AG04450 (cell line): ENCODE results near the gene SFT2D3. TPM values are rescaled to one million over a fixed set of nuclear protein-coding genes. Genes with fewer than 3 reads are reported as not detected.

Experiments
- CTCF ChIA-PET: fragments of 300-600, 350-600 bp; formaldehyde crosslinking; extraction: SDS; loops from one replicate; lab custom pipeline; 2022; ENCODE audit warnings: antibody characterized with exemption, inconsistent platforms; lab: Charles Lee
- POLR2A ChIA-PET: fragments of 350-600 bp; formaldehyde crosslinking; extraction: SDS; loops from one replicate; lab custom pipeline; 2021; ENCODE audit warnings: antibody characterized with exemption, inconsistent platforms; lab: Yijun Ruan, JAX
- DNase-seq: peaks from one replicate; pipeline ENCODE4 v3.0.0-alpha.2; 2011; ENCODE audit warnings: low read depth, low spot score
- H3K27ac ChIP-seq: one replicate; pipeline ENCODE4 v1.5.1; 2012; ENCODE audit warnings: low read depth, low read length, control low read depth
- H3K27me3 ChIP-seq: one replicate; pipeline ENCODE4 v1.6.0; 2012; ENCODE audit warnings: low read length; ENCODE audit not compliant: control insufficient read depth, insufficient read depth
- H3K4me3 ChIP-seq: 2 replicates; pipeline ENCODE4 v1.5.1; 2011; ENCODE audit warnings: mild to moderate bottlenecking, low read depth, low read length, control low read depth
- H3K9me3 ChIP-seq: 2 replicates; pipeline ENCODE4 v1.5.1; 2012; ENCODE audit warnings: low read length; ENCODE audit not compliant: control insufficient read depth, insufficient read depth
- CTCF ChIP-seq: IDR thresholded peaks from 2 replicates; pipeline ENCODE4 v1.5.1; 2011; ENCODE audit warnings: low read depth, low read length, control low read depth, inconsistent platforms
- polyA plus RNA-seq: library from polyadenylated mRNA; depleted of rRNA; stranded (reverse); fragments of >200 nt; gene quantifications from 2 replicates; pipeline ENCODE4 v1.2.3, GENCODE V29; 2011

Gene SFT2D3
- polyA plus RNA-seq, 1 experiment = 5.3 TPM

DNA sequence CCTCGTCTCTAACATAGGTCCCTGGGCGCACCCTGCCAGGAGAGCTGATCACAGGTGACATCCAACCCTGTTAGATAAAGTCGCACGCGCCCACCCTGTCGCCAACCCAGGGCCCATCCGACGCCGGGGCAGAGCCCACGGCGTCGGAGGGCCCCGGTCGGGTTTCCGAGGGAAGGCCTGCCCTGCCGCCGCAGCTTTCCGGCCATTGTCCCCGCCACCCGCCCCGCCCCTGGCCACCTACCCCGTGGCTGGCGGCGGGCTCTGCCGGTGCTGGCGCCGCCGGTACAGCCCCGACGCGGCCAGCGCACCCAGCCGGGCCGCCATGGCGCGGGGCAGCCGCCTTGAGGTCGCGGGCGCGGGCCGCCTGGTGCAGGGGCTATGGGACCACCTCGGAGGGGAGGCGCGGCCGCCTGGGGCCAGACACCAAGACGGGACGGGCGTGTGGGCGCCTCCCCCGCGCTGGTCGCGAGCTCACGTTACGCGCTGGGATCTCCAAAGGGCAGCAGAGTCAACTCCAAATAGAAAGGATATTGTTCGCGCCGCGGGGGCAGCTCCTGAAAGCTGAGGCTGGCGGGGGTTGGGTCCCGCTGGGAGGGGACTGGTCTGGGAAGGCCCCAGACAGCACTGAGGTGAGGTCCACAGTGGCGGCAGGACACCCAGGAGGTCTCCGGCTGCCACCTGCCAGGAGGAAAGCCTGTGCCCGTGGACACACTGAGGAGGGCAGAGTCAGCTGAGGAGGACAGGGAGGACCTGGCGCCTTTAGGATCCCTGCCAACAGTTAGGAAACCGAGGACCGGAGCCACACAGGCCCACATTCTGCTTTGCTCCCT is 37.0 kb upstream of the SFT2D3 start:
- TF ChIP-seq CTCF = no peak
- no peak for DNase-seq
- no peaks in the 10 kb centered on the region; the same call in 1 of the 2 replicates for H3K9me3 ChIP-seq
- H3K27me3 ChIP-seq = peaks cover 7% of the 10 kb centered on the region
- CTCF ChIA-PET = interaction anchor here (1.4 kb wide), 1 partner anchor 14 kb away, joined by 6 read pairs; no protein-coding TSS in a partner anchor
- no peak overlapping the region for H3K27ac ChIP-seq
- peak overlapping the region; percentile 29 for H3K4me3 ChIP-seq
- POLR2A ChIA-PET = no interaction called here

DNA sequence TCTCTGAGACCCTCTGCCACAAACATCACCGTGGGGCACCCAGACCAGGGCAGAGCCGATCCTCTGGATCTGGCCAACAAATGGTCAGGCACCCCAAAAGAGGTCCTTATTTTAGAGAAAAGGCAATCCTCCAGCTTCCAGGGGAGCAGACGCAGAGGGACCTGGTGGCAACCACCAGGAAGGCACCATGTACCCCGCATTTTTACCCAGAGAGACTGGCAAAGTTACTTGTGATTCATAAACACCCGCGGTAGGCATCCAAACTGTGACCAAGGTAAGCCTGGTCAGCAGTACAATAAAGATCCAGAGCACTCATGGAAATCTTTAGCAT is 36.4 kb upstream of the SFT2D3 start:
- no peak for TF ChIP-seq CTCF
- ChIA-PET POLR2A (no interaction called here), CTCF (no interaction called here)
- DNase-seq = no peak
- Histone ChIP-seq H3K4me3 (no peak overlapping the region), H3K9me3 (no peaks in the 10 kb centered on the region; the same call in 1 of the 2 replicates), H3K27me3 (peaks cover 7% of the 10 kb centered on the region), H3K27ac (no peak overlapping the region)

DNA sequence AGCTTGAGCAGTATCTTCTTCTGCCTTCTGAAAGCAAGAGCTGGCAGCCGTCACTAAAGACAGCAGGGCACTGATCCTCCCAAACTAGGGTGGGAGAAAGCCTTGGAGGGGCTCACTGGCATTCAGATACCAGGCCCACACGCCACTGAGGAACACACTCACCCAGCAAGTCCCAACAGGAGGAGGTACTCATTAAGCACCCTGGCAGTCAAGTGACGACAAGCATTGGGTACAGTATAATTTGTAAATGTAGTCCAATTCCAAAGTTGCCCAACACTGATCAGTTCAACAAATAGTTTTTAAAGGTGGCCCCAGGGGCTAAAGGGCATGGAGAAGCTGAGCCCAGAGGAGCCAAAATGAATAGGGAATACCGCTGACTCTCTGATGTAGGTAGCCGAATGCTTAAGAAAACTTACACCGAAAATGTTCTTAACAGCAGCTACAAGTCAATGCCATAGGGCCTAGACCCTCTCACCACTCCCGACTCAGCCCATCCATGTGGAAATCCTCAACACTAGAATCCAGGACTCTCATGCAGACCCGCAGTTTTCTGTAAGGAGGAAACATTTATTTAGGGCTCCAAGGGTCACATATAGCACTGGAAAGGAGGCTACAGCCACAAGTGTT is 35.9 kb upstream of the SFT2D3 start:
- no peaks in the 10 kb centered on the region; the same call in 1 of the 2 replicates for H3K9me3 ChIP-seq
- CTCF ChIA-PET = no interaction called here
- no peak overlapping the region for H3K4me3 ChIP-seq
- H3K27ac ChIP-seq = no peak overlapping the region
- TF ChIP-seq CTCF = no peak
- POLR2A ChIA-PET = no interaction called here
- DNase-seq = no peak
- peaks cover 7% of the 10 kb centered on the region for H3K27me3 ChIP-seq

DNA sequence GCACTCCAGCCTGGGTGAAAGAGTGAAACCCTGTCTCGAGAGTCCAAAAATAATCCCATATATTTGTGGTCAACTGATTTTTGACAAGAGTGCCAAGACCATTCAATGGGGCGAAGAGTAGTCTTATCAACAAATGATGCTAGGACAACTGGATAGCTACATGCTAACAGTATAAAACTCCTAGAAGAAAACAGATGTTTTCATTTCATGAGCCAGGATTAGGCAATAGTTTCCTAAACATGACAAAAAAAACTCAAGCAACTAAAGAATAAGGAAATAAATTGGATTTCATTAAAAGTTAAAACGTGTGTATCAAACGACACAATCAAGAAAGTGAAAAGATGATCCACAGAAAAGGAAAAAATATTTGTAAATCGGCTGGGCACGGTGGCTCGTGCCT is 32.2 kb upstream of the SFT2D3 start:
- no peak overlapping the region for H3K27ac ChIP-seq
- H3K4me3 ChIP-seq = no peak overlapping the region
- H3K27me3 ChIP-seq = peaks cover 7% of the 10 kb centered on the region
- POLR2A ChIA-PET = no interaction called here
- TF ChIP-seq CTCF = no peak
- CTCF ChIA-PET = interaction anchor here (0.7 kb wide), 1 partner anchor 19 kb away, joined by 3 read pairs; no protein-coding TSS in a partner anchor
- DNase-seq = no peak
- H3K9me3 ChIP-seq = no peaks in the 10 kb centered on the region
